Globus pallidus (tissue), 1 donor: ENCODE measurements around the gene SERHL2.
A peak's percentile ranks its signal among the peaks of the same experiment; 100 is the strongest.
"Not testable (repeated sequence)": the region's sequence is repeated elsewhere in the genome, so short reads cannot be mapped to it uniquely, and the experiment has no call there.

Experiments
- DNase-seq: peaks from one replicate; pipeline ENCODE4 v3.0.0-alpha.2; 2015; ENCODE audit warnings: low spot score

The SERHL2 gene

GRCh38 chr22:42553475-42554361 is at the start of gene SERHL2:
TSS of gene SERHL2 (plus strand) at chr22:42553956. CDS start at chr22:42554021, 65 bp downstream.
- DNase-seq: peak; percentile 77

- DNase-seq: not testable (repeated sequence)
Observed at GRCh38 chr22:42508327-42508974, 45.3 kb upstream of the SERHL2 start.

GRCh38 chr22:42508975-42509364 is 44.8 kb upstream of the SERHL2 start:
- DNase-seq: not testable (repeated sequence)

GRCh38 chr22:42509548-42509947 is 44.2 kb upstream of the SERHL2 start:
- DNase-seq: no peak

- DNase-seq: no peak
Observed at GRCh38 chr22:42511401-42511891, 42.3 kb upstream of the SERHL2 start.

GRCh38 chr22:42512273-42512990 is 41.3 kb upstream of the SERHL2 start:
- not testable (repeated sequence) for DNase-seq

GRCh38 chr22:42514331-42514730 is 39.4 kb upstream of the SERHL2 start:
- DNase-seq: not testable (repeated sequence)

GRCh38 chr22:42515304-42515703 is 38.5 kb upstream of the SERHL2 start:
- not testable (repeated sequence) for DNase-seq

- DNase-seq: no peak
Observed at GRCh38 chr22:42515896-42516295, 37.9 kb upstream of the SERHL2 start.

- DNase-seq: not testable (repeated sequence)
Observed at GRCh38 chr22:42517103-42517502, 36.7 kb upstream of the SERHL2 start.

GRCh38 chr22:42518638-42519524 is 34.9 kb upstream of the SERHL2 start:
- not testable (repeated sequence) for DNase-seq

GRCh38 chr22:42519525-42520401 is 34.0 kb upstream of the SERHL2 start, which contains the start of gene RRP7A:
TSS of gene RRP7A (minus strand) at chr22:42519796. CDS start at chr22:42519786, 10 bp downstream.
- DNase-seq: peak; percentile 74

- DNase-seq: no peak
Observed at GRCh38 chr22:42521228-42521546, 32.6 kb upstream of the SERHL2 start.

- DNase-seq: no peak
Observed at GRCh38 chr22:42522546-42522945, 31.2 kb upstream of the SERHL2 start.

GRCh38 chr22:42528591-42529307 is 25.0 kb upstream of the SERHL2 start:
- no peak for DNase-seq

GRCh38 chr22:42529435-42529834 is 24.3 kb upstream of the SERHL2 start:
- DNase-seq: not testable (repeated sequence)

GRCh38 chr22:42531401-42532084 is 22.2 kb upstream of the SERHL2 start:
- DNase-seq: not testable (repeated sequence)

- DNase-seq: no peak
Observed at GRCh38 chr22:42533638-42533977, 20.1 kb upstream of the SERHL2 start.

GRCh38 chr22:42535082-42535731 is 18.5 kb upstream of the SERHL2 start:
- not testable (repeated sequence) for DNase-seq
